Right lobe of liver (tissue), 4 donors: ENCODE results near the gene NR6A1.

Experiments used
- POLR2A ChIP-seq: fragments of 450-650 bp; IDR thresholded peaks from one replicate; pipeline ENCODE4 v1.6.1; 2017; ENCODE audit warnings: antibody characterized with exemption, mild to moderate bottlenecking
- TF ChIP-seq, protein P1 (sequence below), 4 donors: fragments of 200-600 bp in 3 of 4; fragments of 450-650 bp in 1 of 4; IDR thresholded peaks; one replicate each; pipeline versions ENCODE4 v1.5.1 to v1.8.0; 2016 to 2022; ENCODE audit warnings: antibody characterized with exemption in 4 of 4, mild to moderate bottlenecking in 2 of 4
- donor health status: DM: no; HTN: no; CAD: no.
- donor health status: DM: no; HTN: no; CAD: no.
- donor health status: DM: no; HTN: yes; CAD: no.

DNA sequence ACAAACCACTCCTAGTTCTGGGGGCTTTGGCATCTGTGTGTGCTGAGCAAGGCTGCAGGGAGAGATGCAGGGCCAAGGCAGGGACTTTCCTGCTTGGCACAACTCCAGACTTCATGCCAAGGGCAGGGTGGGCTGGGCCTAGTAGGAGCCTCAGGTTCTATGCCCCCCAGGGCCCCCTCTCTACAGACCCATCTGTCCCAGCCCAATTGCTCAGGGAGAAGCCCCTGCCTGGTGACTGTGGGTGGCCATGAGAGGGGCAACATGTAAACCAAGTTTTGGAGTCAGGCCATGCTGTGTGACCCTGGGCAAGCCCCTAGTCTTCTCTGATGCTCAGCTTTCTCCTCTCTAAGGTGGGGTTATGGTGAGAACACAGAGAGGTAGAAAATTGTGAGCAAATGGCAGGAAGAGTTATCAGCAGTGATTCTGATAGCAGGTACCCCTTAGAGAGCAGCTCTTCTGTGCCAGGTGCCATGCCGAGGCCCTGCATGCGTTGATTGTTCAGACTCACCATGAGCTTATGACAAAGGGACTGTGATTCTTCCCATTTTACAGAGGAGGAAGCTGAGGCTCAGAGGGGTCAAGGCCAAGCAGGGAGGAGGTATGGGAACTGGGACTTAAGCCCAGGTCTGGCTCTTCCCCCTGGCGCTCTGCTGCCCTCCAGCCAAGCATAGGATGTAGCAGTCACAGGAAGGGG lies 11.0 kb upstream of the NR6A1 start:
- TF ChIP-seq, protein P1, sequence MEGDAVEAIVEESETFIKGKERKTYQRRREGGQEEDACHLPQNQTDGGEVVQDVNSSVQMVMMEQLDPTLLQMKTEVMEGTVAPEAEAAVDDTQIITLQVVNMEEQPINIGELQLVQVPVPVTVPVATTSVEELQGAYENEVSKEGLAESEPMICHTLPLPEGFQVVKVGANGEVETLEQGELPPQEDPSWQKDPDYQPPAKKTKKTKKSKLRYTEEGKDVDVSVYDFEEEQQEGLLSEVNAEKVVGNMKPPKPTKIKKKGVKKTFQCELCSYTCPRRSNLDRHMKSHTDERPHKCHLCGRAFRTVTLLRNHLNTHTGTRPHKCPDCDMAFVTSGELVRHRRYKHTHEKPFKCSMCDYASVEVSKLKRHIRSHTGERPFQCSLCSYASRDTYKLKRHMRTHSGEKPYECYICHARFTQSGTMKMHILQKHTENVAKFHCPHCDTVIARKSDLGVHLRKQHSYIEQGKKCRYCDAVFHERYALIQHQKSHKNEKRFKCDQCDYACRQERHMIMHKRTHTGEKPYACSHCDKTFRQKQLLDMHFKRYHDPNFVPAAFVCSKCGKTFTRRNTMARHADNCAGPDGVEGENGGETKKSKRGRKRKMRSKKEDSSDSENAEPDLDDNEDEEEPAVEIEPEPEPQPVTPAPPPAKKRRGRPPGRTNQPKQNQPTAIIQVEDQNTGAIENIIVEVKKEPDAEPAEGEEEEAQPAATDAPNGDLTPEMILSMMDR (IDR thresholded peaks at IDR 0.05), result no peak
- TF ChIP-seq POLR2A, result no peak
